Measurements from ENCODE around the gene CLN6.

The CLN6 gene

GRCh38 chr15:68234060-68234459, 4.5 kb upstream of the CLN6 start:
- TF ChIP-seq GATA3 (IDR thresholded peaks at IDR 0.05; ENCODE audit: low read depth, low read length) = no peak
- TF ChIP-seq GATA2 (IDR thresholded peaks at IDR 0.05; ENCODE audit: low read depth, low read length) = peak; percentile 42; the same call in 1 of the 2 replicates

- TF ChIP-seq GATA3 (IDR thresholded peaks at IDR 0.05; ENCODE audit: low read depth, low read length) (no peak), GATA2 (IDR thresholded peaks at IDR 0.05; ENCODE audit: low read depth, low read length) (no peak)
Observed at GRCh38 chr15:68232937-68233336, 3.4 kb upstream of the CLN6 start.

- TF ChIP-seq GATA2 (IDR thresholded peaks at IDR 0.05; ENCODE audit: low read depth, low read length) (no peak), GATA3 (IDR thresholded peaks at IDR 0.05; ENCODE audit: low read depth, low read length) (no peak)
Observed at GRCh38 chr15:68232449-68232848, 2.9 kb upstream of the CLN6 start.

- peak; percentile 35 for TF ChIP-seq GATA2 (IDR thresholded peaks at IDR 0.05; ENCODE audit: low read depth, low read length)
- no peak for TF ChIP-seq GATA3 (IDR thresholded peaks at IDR 0.05; ENCODE audit: low read depth, low read length)
Observed at GRCh38 chr15:68231102-68231818, 1.7 kb upstream of the CLN6 start.

- TF ChIP-seq GATA3 (IDR thresholded peaks at IDR 0.05; ENCODE audit: low read depth, low read length) (no peak), GATA2 (IDR thresholded peaks at IDR 0.05; ENCODE audit: low read depth, low read length) (no peak)
Observed at GRCh38 chr15:68230157-68231100, 901 bp upstream of the CLN6 start.

GRCh38 chr15:68228971-68229385, 550 bp downstream of the CLN6 start:
- TF ChIP-seq GATA3 (IDR thresholded peaks at IDR 0.05; ENCODE audit: low read depth, low read length) (no peak), GATA2 (IDR thresholded peaks at IDR 0.05; ENCODE audit: low read depth, low read length) (no peak)

GRCh38 chr15:68228143-68228970, 1.2 kb downstream of the CLN6 start:
- TF ChIP-seq GATA2 (IDR thresholded peaks at IDR 0.05; ENCODE audit: low read depth, low read length) (no peak), GATA3 (IDR thresholded peaks at IDR 0.05; ENCODE audit: low read depth, low read length) (no peak)

GRCh38 chr15:68227643-68228142, 1.8 kb downstream of the CLN6 start:
- TF ChIP-seq GATA2 (IDR thresholded peaks at IDR 0.05; ENCODE audit: low read depth, low read length) (no peak), GATA3 (IDR thresholded peaks at IDR 0.05; ENCODE audit: low read depth, low read length) (no peak)

- no peak for TF ChIP-seq GATA2 (IDR thresholded peaks at IDR 0.05; ENCODE audit: low read depth, low read length)
- no peak for TF ChIP-seq GATA3 (IDR thresholded peaks at IDR 0.05; ENCODE audit: low read depth, low read length)
Observed at GRCh38 chr15:68224546-68225250, 4.8 kb downstream of the CLN6 start.

- TF ChIP-seq GATA2 (IDR thresholded peaks at IDR 0.05; ENCODE audit: low read depth, low read length) (no peak), GATA3 (IDR thresholded peaks at IDR 0.05; ENCODE audit: low read depth, low read length) (no peak)
Observed at GRCh38 chr15:68224108-68224507, 5.4 kb downstream of the CLN6 start.

GRCh38 chr15:68223171-68223570, 6.4 kb downstream of the CLN6 start:
- TF ChIP-seq GATA2 (IDR thresholded peaks at IDR 0.05; ENCODE audit: low read depth, low read length) (no peak), GATA3 (IDR thresholded peaks at IDR 0.05; ENCODE audit: low read depth, low read length) (no peak)

- no peak for TF ChIP-seq GATA3 (IDR thresholded peaks at IDR 0.05; ENCODE audit: low read depth, low read length)
- TF ChIP-seq GATA2 (IDR thresholded peaks at IDR 0.05; ENCODE audit: low read depth, low read length) = peak; percentile 59; the same call in 1 of the 2 replicates
Observed at GRCh38 chr15:68220967-68221366, 8.6 kb downstream of the CLN6 start.

- TF ChIP-seq GATA2 (IDR thresholded peaks at IDR 0.05; ENCODE audit: low read depth, low read length) = no peak
- no peak for TF ChIP-seq GATA3 (IDR thresholded peaks at IDR 0.05; ENCODE audit: low read depth, low read length)
Observed at GRCh38 chr15:68220489-68220888, 9.0 kb downstream of the CLN6 start.
